ENCODE measurements around the gene ALK. TPM values are rescaled to one million over a fixed set of nuclear protein-coding genes. Genes with fewer than 3 reads are reported as not detected.

The ALK gene
- total and polyA plus RNA-seq, 4 donors: 4.2 to 16.7 (median 14.2) TPM

DNA sequence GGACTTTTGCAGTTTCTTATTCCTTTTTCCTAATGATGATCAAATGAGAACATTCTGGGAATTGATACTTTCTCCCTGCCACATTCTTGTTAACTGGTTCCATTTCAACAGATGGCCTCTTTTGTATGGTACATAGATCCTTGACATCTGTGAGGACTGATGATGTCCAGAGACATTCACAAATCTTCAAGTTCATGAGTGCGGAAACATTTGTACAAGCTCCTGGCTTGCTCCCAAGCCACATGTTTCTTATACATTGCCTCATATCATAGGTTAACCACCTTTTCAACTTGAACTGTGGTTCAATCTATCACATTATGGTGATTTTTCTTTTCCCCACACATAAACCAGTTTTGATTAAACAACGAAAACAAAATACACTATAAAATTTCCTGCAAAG is 538.9 kb downstream of the ALK start:
- H3K27me3 ChIP-seq (ENCODE audit: control insufficient read depth, insufficient read depth, low read length): no peaks in the 10 kb centered on the region
- no peak overlapping the region for H3K4me3 ChIP-seq (ENCODE audit: low read depth, low read length)
- H3K4me1 ChIP-seq (ENCODE audit: control insufficient read depth, insufficient read depth, low read length): no peaks in the 10 kb centered on the region
- 89% methylated on average over 1 of the region's 2 CpGs for WGBS (ENCODE audit: insufficient coverage)
- H3K27ac ChIP-seq (ENCODE audit: low read depth, low read length): no peak overlapping the region
- H3K36me3 ChIP-seq (ENCODE audit: control insufficient read depth, insufficient read depth, low read length): no peaks in the 10 kb centered on the region
- no peak for DNase-seq (ENCODE audit: low read depth in 4 of 6, low spot score in 6 of 6)
- H3K9me3 ChIP-seq (ENCODE audit: control insufficient read depth, insufficient read depth, low read length): no peaks in the 10 kb centered on the region

DNA sequence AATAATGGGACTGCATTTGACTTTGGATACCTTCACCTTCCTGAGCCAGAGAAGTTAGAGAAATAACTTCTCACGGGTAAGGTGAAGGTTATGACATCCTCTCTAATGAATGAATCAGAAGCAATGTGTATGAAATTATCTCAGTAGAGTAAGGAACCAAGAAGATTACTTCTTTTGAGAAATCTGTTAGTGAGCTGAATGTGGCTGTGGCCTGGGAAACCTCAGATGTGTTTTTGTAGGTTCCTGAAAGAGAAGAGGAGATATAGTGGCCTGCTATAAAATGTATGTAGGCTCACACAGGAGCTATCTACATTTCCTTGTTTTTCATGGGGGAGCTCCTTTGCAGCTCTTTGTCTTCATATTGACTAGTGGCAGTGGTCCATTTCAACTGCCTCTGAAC is 543.6 kb downstream of the ALK start:
- Histone ChIP-seq H3K9me3 (ENCODE audit: control insufficient read depth, insufficient read depth, low read length) (no peaks in the 10 kb centered on the region), H3K27me3 (ENCODE audit: control insufficient read depth, insufficient read depth, low read length) (no peaks in the 10 kb centered on the region), H3K27ac (ENCODE audit: low read depth, low read length) (no peak overlapping the region), H3K4me3 (ENCODE audit: low read depth, low read length) (no peak overlapping the region), H3K36me3 (ENCODE audit: control insufficient read depth, insufficient read depth, low read length) (no peaks in the 10 kb centered on the region), H3K4me1 (ENCODE audit: control insufficient read depth, insufficient read depth, low read length) (peaks cover 7% of the 10 kb centered on the region)
- no peak for DNase-seq (ENCODE audit: low read depth in 4 of 6, low spot score in 6 of 6)
- WGBS (ENCODE audit: insufficient coverage): 67% methylated on average over 1 of the region's 1 CpG

DNA sequence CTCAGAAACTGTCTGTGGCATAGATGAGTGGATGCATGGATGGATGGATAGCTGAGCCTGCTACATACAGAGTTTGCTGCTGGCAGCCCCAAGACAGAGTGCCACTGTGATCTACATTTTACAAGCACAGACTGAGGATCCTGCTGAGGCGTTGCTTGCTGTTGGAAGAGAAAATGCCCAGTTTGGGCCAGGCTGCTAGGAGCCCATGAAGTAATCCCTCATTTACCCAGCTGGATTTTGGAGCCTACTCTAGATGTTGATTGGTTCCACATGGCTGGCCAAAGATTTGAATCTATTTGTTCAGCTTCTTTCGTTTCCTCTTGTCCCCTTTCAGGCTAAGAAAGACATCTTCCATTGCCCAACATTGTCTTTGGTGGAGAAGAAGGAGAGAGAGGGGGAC is 544.8 kb downstream of the ALK start:
- no peaks in the 10 kb centered on the region for H3K9me3 ChIP-seq (ENCODE audit: control insufficient read depth, insufficient read depth, low read length)

DNA sequence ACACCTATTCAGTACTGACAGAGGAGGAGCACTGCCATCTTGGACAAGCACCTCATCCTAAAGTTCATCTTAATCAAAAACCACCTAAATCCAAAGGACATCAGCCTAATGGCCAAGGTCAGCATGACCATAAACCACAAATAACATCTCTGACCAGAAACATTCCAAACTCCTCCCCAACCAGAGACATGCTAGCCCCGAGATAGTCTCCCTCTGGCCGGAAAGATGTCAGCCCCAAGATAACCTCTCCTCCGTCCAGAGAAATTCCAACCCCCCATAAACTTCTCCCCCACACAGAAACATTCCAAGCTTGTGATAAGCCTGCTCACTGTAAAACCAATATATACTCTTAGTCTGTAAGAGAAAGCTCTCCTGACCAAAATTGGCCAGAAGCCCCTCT is 545.5 kb downstream of the ALK start:
- 87% methylated on average over 3 of the region's 3 CpGs for WGBS (ENCODE audit: insufficient coverage)
- no peaks in the 10 kb centered on the region for H3K27me3 ChIP-seq (ENCODE audit: control insufficient read depth, insufficient read depth, low read length)
- H3K36me3 ChIP-seq (ENCODE audit: control insufficient read depth, insufficient read depth, low read length): no peaks in the 10 kb centered on the region
- H3K4me3 ChIP-seq (ENCODE audit: low read depth, low read length): no peak overlapping the region
- no peak overlapping the region for H3K27ac ChIP-seq (ENCODE audit: low read depth, low read length)
- DNase-seq (ENCODE audit: low read depth in 4 of 6, low spot score in 6 of 6): no peak
- no peaks in the 10 kb centered on the region for H3K9me3 ChIP-seq (ENCODE audit: control insufficient read depth, insufficient read depth, low read length)
- H3K4me1 ChIP-seq (ENCODE audit: control insufficient read depth, insufficient read depth, low read length): peaks cover 7% of the 10 kb centered on the region

More for the DNA sequence above, 544.8 kb downstream of the ALK start:
- H3K27ac ChIP-seq (ENCODE audit: low read depth, low read length): no peak overlapping the region
- DNase-seq (ENCODE audit: low read depth in 4 of 6, low spot score in 6 of 6): peak in 2 of 6 donors; percentile 46 to 48
- no peaks in the 10 kb centered on the region for H3K27me3 ChIP-seq (ENCODE audit: control insufficient read depth, insufficient read depth, low read length)
- no peaks in the 10 kb centered on the region for H3K36me3 ChIP-seq (ENCODE audit: control insufficient read depth, insufficient read depth, low read length)
- no peak overlapping the region for H3K4me3 ChIP-seq (ENCODE audit: low read depth, low read length)
- peaks cover 7% of the 10 kb centered on the region for H3K4me1 ChIP-seq (ENCODE audit: control insufficient read depth, insufficient read depth, low read length)
- 89% methylated on average over 1 of the region's 2 CpGs for WGBS (ENCODE audit: insufficient coverage)

DNA sequence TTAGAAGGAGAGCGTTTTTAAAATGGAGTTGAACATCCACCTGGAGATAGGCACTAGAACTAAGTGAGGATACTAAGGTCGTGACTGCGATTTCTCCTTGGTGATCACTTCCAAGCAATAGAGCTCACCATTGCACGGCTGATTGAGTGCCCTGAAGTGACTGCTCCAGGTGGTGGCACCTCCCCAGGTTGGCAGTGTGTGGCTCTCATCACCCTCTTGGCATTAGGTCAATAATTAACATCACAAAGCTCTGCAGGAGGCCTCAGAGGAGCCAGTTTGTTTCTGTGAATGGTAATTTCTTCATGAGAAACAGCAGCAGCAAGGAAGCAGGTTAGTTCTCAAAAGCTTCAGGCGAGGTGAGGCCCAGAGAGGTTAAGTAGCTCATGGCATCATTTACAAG is 546.6 kb downstream of the ALK start:
- H3K9me3 ChIP-seq (ENCODE audit: control insufficient read depth, insufficient read depth, low read length): no peaks in the 10 kb centered on the region
- no peak overlapping the region for H3K4me3 ChIP-seq (ENCODE audit: low read depth, low read length)
- DNase-seq (ENCODE audit: low read depth in 4 of 6, low spot score in 6 of 6): no peak
- 77% methylated on average over 4 of the region's 5 CpGs for WGBS (ENCODE audit: insufficient coverage)
- H3K27me3 ChIP-seq (ENCODE audit: control insufficient read depth, insufficient read depth, low read length): no peaks in the 10 kb centered on the region
- H3K36me3 ChIP-seq (ENCODE audit: control insufficient read depth, insufficient read depth, low read length): no peaks in the 10 kb centered on the region
- no peak overlapping the region for H3K27ac ChIP-seq (ENCODE audit: low read depth, low read length)
- peaks cover 7% of the 10 kb centered on the region for H3K4me1 ChIP-seq (ENCODE audit: control insufficient read depth, insufficient read depth, low read length)

DNA sequence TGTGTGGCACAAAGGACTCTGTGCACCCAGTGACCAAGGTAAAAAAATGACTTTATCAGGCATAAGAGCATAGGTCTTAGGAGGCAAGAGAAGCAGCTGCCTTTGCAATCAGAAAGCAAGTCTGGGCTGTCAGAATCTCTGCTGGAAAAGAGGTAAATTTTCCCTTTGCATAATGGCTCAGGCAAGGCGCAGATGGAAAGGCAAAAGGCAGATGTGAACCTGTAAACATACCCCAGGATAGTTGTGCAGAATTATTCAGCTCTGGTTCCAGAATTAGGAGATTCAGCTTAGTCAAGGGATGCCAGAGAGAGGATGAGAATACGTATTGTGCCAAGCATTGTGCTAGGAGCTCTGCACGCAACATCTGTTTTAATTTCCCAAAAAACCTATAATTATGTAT is 547.5 kb downstream of the ALK start:
- Histone ChIP-seq H3K36me3 (ENCODE audit: control insufficient read depth, insufficient read depth, low read length) (no peaks in the 10 kb centered on the region), H3K9me3 (ENCODE audit: control insufficient read depth, insufficient read depth, low read length) (no peaks in the 10 kb centered on the region), H3K27ac (ENCODE audit: low read depth, low read length) (no peak overlapping the region), H3K27me3 (ENCODE audit: control insufficient read depth, insufficient read depth, low read length) (no peaks in the 10 kb centered on the region), H3K4me3 (ENCODE audit: low read depth, low read length) (no peak overlapping the region), H3K4me1 (ENCODE audit: control insufficient read depth, insufficient read depth, low read length) (peaks cover 7% of the 10 kb centered on the region)
- DNase-seq (ENCODE audit: low read depth in 4 of 6, low spot score in 6 of 6): peak in 1 of 6 donors; percentile 55
- WGBS (ENCODE audit: insufficient coverage): 70% methylated on average over 1 of the region's 3 CpGs

DNA sequence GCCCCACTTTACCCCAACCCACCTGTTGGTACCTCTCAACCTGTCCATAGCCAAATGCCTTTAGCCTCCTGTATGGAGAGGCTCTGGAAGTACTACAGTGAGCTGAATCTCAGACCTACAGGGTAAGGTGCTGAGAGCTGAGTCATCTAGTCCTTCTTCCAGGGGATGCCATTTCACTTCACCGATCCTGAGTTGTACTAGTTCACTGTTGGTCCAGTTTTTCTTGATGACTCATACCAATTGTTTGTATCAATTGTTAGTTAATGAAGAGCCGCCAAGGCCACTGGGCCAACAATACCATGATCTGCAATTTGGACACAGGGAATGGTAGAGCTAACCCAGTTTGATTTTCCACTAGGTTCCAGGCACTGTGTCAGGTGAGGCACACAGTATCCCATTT is 549.2 kb downstream of the ALK start:
- H3K4me1 ChIP-seq (ENCODE audit: control insufficient read depth, insufficient read depth, low read length): peaks cover 7% of the 10 kb centered on the region
- no peak overlapping the region for H3K4me3 ChIP-seq (ENCODE audit: low read depth, low read length)
- H3K9me3 ChIP-seq (ENCODE audit: control insufficient read depth, insufficient read depth, low read length): no peaks in the 10 kb centered on the region
- DNase-seq (ENCODE audit: low read depth in 4 of 6, low spot score in 6 of 6): no peak
- H3K27me3 ChIP-seq (ENCODE audit: control insufficient read depth, insufficient read depth, low read length): no peaks in the 10 kb centered on the region
- H3K36me3 ChIP-seq (ENCODE audit: control insufficient read depth, insufficient read depth, low read length): no peaks in the 10 kb centered on the region
- 83% methylated on average over 1 of the region's 2 CpGs for WGBS (ENCODE audit: insufficient coverage)
- no peak overlapping the region for H3K27ac ChIP-seq (ENCODE audit: low read depth, low read length)

DNA sequence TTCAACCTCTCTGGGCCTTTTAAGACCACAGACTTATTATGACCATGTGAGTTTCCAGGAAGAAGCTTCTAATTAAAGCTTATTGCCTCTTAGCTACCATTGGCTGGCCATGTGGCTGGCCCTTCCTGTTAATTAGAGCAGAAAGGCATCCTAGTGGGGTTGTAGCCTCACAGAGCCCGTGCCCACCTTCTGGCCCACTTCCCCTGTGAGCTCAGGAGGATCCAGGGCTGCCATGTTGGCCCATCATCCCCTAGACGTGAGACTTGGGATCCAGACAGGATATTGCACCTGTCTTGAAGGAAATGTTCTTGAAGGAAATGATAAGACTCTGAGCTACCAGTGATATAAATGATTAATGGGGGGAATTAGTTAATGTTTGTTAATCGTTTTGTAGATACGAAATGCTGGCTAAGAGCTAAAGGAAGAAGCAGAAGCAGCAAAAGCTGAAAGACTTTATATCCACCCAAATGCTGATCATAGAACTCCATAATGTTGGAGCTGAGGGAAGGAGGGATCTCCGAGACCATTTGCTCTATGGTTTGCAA is 550.7 kb downstream of the ALK start:
- no peak for DNase-seq (ENCODE audit: low read depth in 4 of 6, low spot score in 6 of 6)
- 65% methylated on average over 2 of the region's 5 CpGs for WGBS (ENCODE audit: insufficient coverage)
- Histone ChIP-seq H3K9me3 (ENCODE audit: control insufficient read depth, insufficient read depth, low read length) (no peaks in the 10 kb centered on the region), H3K27me3 (ENCODE audit: control insufficient read depth, insufficient read depth, low read length) (no peaks in the 10 kb centered on the region), H3K27ac (ENCODE audit: low read depth, low read length) (no peak overlapping the region), H3K4me1 (ENCODE audit: control insufficient read depth, insufficient read depth, low read length) (peaks cover 7% of the 10 kb centered on the region), H3K36me3 (ENCODE audit: control insufficient read depth, insufficient read depth, low read length) (no peaks in the 10 kb centered on the region), H3K4me3 (ENCODE audit: low read depth, low read length) (no peak overlapping the region)

DNA sequence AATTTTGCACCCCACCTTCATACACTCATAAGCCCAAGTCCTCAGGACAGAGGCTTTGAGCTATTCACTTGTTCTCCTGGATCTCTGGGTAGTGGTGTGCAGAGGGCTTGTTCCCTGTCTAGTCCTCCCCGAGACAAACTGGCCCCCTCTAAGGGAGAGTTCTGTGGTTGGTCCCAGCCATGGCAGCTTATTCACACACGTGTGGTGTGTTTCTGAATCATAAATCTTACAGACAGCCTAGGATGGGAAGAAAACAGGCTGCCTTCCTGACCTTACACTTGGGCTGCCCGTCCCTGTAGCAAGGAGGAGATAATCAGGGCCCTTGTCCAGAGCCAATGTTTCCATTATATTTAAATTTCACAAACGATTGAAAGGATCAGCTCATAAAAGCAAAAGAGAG is 551.2 kb downstream of the ALK start:
- no peak for DNase-seq (ENCODE audit: low read depth in 4 of 6, low spot score in 6 of 6)
- no peaks in the 10 kb centered on the region for H3K27me3 ChIP-seq (ENCODE audit: control insufficient read depth, insufficient read depth, low read length)
- H3K27ac ChIP-seq (ENCODE audit: low read depth, low read length): no peak overlapping the region
- no peaks in the 10 kb centered on the region for H3K9me3 ChIP-seq (ENCODE audit: control insufficient read depth, insufficient read depth, low read length)
- peaks cover 7% of the 10 kb centered on the region for H3K4me1 ChIP-seq (ENCODE audit: control insufficient read depth, insufficient read depth, low read length)
- 55% methylated on average over 3 of the region's 4 CpGs for WGBS (ENCODE audit: insufficient coverage)
- no peak overlapping the region for H3K4me3 ChIP-seq (ENCODE audit: low read depth, low read length)
- no peaks in the 10 kb centered on the region for H3K36me3 ChIP-seq (ENCODE audit: control insufficient read depth, insufficient read depth, low read length)

DNA sequence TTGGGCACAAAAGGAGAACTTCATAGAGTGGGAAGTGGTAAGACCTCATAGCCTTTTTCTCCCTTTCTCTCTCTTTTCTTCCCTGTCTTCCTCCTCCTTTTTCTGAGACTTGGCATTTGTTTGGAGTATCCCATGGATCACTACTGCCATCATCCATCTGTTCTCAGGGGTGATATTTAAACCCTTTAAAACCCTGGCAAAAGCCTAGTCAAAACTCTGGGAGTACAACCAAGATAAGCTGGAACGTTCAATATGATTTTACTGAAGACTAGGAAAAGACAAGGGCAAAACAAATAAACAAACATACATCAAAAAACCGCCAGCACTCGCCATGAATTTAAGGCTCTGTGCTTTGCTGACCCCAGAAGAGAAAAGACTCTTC is 552.7 kb downstream of the ALK start:
- H3K9me3 ChIP-seq (ENCODE audit: control insufficient read depth, insufficient read depth, low read length): no peaks in the 10 kb centered on the region
- DNase-seq (ENCODE audit: low read depth in 4 of 6, low spot score in 6 of 6): peak in 1 of 6 donors; percentile 69
- H3K27ac ChIP-seq (ENCODE audit: low read depth, low read length): no peak overlapping the region
- H3K4me1 ChIP-seq (ENCODE audit: control insufficient read depth, insufficient read depth, low read length): no peaks in the 10 kb centered on the region
- no peak overlapping the region for H3K4me3 ChIP-seq (ENCODE audit: low read depth, low read length)
- H3K36me3 ChIP-seq (ENCODE audit: control insufficient read depth, insufficient read depth, low read length): no peaks in the 10 kb centered on the region
- WGBS (ENCODE audit: insufficient coverage): 72% methylated on average over 3 of the region's 3 CpGs
- H3K27me3 ChIP-seq (ENCODE audit: control insufficient read depth, insufficient read depth, low read length): no peaks in the 10 kb centered on the region

Measured in spinal cord (tissue), 10 donors.